HG02763 (cell line): Measurements from ENCODE around the gene GALNT18.

Source experiments
- ATAC-seq: cut with Tn5 transposase; IDR thresholded peaks from one replicate; pipeline ENCODE4 v1.9.1; 2021; ENCODE audit warnings: mild to moderate bottlenecking, moderate library complexity; ENCODE audit not compliant: unreplicated experiment

The GALNT18 gene

GRCh38 chr11:11624926-11625325 lies 3.1 kb upstream of the GALNT18 start:
- no peak for ATAC-seq

DNA sequence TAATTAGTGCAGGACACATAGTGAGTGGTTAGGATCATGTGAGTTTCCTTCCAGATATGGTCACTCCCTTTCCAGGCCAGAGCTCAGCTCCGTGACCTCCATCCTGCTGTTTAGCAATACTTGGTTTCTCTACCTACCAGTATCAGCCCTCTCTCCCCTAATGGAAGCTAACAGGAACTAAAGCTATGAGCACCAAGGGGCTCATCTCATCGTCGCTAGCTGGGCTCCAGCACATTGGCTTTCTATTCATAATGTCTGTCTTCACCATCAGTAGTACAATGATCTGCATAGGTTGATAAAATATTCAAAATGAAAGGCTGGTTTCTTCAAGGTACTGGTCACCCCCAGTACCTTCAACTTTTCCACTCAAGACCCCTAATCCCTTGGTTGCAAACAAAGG lies 2.4 kb upstream of the GALNT18 start:
- no peak for ATAC-seq

GRCh38 chr11:11622772-11623171 lies 967 bp upstream of the GALNT18 start:
- no peak for ATAC-seq

- ATAC-seq = no peak
Measured at GRCh38 chr11:11622340-11622706, 518 bp upstream of the GALNT18 start.

- ATAC-seq = no peak
Measured at GRCh38 chr11:11620921-11621572, 758 bp downstream of the GALNT18 start.

DNA sequence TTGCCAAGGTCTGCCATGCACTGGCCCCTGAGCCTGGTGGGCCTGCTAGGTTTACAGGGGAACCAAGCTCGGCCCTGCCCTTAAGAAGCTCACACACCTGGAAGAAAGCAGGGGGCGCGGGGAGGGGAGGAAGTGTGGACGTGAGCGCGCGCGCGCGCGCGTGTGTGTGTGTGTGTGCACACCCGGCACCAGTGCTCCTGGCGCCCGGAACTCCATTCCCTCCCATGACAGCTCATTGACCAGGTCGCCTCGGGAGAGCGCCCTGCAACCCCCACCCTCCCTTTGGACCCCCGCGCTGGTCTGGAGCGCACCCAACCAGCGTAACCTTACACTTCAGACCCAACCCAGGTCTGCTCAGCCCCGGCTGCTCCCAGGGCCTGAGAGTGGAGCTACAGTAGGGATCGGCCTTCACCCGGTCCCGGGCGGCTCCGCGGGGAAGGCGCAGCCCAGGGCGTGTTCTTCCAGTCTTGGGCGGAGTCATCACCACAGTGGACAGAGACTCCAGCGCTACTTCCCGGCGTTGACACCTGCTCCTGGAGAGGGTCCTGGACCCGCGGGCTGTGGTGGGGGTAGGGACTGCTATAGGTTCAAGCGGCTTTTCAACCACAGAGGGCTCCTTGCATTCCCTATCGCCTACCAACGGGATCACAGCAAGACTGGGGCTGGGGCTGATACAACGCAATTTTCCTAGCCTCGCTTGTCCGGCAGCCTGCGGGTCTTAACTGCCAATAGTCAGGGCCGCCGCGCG lies 1.5 kb downstream of the GALNT18 start:
- ATAC-seq = no peak

DNA sequence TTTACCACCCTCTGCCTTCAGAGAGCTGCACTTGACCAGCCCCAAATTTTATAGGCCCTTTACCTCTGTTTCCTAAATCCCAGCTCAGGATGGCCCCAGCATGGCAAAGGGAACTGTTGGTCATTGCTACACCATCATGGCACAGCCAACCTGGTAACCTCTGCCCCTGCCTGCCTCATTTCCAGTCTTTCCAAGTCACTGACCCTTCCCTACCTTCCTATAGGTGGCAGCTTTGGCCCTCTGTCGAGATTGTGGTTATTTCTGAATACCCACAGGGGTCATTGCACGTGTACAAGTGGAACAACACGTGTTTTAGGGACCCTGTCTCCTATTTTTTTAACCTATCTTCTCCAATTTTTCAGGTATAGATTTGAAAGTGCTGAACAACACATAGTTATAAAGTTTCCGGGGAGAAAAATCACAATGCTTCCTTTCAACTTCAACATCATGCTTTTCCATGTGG lies 2.8 kb downstream of the GALNT18 start:
- ATAC-seq = no peak

- ATAC-seq = no peak
Measured at GRCh38 chr11:11615086-11615485, 6.7 kb downstream of the GALNT18 start.

DNA sequence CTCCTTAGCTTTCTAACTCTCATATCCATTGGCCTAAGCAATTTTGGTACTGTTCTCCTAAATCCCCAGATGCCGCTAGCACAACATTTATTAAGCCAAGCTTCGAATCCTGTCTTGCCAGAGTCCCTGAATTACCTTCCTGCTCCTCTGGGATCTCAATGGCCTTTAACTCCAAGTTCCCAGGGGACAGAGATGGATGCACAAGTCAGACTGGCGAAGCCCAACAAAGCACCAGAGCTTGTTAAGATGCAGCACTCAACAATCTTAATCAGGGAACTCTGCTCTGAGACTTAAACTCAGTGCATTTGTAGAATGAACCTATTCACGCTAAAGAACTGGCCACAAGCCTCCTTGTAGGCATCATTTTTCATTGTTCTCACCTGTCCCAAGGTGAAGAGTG lies 9.4 kb downstream of the GALNT18 start:
- no peak for ATAC-seq

- ATAC-seq = no peak
Measured at GRCh38 chr11:11611381-11611780, 10.4 kb downstream of the GALNT18 start.

GRCh38 chr11:11608783-11609232 lies 13.0 kb downstream of the GALNT18 start:
- ATAC-seq = no peak

GRCh38 chr11:11607772-11608171 lies 14.0 kb downstream of the GALNT18 start:
- ATAC-seq = no peak

DNA sequence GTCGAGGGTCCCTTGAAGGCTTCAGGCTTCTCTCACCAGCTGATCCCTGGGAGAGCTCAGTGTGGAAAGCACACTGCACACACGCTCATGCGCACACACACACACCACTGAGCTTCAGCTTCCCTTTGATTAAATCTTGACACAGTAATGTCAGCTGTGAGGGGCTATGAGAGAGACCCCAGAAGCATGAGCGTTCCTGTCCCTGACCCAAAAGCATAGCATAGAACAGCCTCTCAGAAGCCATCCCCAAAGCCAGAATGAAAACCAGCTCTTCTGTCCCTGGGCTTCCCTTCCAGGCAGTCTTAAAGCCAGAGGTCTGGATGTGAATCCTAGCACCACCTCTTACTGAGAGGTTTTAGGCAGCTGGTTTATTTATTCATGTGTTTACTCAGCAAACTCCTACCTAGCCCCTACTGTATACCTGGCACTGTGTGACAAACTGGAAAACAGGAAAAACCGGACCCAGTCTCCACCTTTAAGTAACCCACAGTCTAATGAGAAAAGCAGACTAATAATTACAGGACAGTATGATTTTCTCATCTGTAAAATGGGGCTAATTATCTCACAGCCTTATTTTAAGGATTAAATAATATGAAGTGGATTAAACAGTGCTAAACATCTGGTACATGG lies 15.9 kb downstream of the GALNT18 start:
- no peak for ATAC-seq

GRCh38 chr11:11605181-11605580 lies 16.6 kb downstream of the GALNT18 start:
- ATAC-seq = no peak

DNA sequence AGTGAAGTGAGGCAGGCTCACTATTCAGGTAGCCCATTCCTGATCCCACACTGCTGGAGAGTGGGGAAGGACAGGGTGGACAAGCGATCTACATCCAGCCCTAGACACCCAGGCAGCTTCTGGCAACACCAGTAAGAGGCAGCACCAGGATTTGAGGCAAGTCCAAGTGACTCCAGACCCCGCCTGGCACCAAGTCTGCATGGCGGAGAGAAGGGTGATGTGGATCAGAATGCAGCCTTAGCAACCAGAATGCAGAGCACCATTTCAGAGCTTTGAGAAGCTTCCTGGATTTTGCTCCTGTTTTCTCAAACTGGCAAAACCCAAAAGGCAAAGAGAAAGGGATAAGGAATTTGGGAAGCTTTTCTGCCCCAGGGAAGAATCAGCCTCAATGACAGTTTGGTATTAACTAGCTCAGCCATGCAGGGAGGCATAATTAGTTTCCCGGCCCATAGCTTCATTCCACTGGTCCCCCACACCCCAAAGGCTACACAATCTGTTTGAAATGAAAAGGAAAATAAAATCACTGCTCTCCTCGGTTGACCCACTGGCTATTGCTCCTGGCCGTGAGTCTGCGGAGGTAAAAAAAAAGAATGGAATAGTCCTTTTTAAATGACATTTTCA lies 17.3 kb downstream of the GALNT18 start:
- ATAC-seq = no peak

DNA sequence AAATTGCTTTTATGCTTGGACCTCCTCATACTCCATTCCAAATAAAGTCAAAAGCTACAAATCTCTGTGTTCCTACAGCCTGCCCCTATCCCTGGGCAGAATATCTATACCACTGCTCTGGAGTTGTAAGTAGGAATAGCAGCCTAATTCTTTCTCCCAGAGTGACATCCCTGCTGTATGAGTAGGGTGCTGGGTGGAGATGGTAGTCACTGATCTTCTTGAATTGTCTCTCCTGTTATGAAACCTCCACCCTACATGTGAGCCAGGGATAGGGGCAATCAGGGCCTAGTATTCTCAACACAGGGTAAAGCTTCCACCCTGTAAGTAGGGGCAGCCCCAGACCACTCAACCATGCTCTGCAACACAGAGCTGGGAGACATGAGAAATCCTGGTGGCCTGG lies 19.8 kb downstream of the GALNT18 start:
- ATAC-seq = no peak

- no peak for ATAC-seq
Measured at GRCh38 chr11:11600288-11600687, 21.5 kb downstream of the GALNT18 start.

- no peak for ATAC-seq
Measured at GRCh38 chr11:11598243-11598642, 23.6 kb downstream of the GALNT18 start.

DNA sequence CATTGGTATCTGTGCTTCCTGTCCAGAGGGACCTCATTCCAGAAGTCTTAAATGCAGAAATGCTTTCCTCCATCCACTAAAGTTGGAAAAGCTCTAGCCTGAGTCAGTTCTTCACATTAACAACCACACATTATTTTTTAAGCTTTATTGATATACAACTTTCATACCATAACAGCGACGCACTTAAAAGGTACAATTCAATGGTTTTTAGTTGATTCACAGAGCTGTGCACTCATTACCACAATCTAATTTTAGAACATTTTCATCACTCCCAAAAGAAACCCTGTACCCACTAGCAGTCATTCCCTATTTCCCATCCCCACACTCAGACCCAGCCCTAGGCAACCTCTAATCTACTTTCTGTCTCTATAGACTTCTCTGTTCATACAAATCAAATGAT lies 27.6 kb downstream of the GALNT18 start:
- ATAC-seq = no peak

GRCh38 chr11:11592146-11592684 lies 29.6 kb downstream of the GALNT18 start:
- ATAC-seq = no peak

GRCh38 chr11:11589437-11589836 lies 32.4 kb downstream of the GALNT18 start:
- no peak for ATAC-seq
